Stimulated activated CD8-positive, alpha-beta memory T cell treated with anti-CD3 and anti-CD28 coated beads, Interleukin-7, amount 100 ng/mL, for 48 hours (primary cell): ENCODE data around the gene METRN.

Experiments used
- DNase-seq, 2 donors: peaks; one replicate each; pipeline ENCODE4 v3.0.0-alpha.2; 2020; ENCODE audit warnings: low read depth in 1 of 2; ENCODE audit errors: extremely low read depth in 1 of 2

METRN gene

DNA sequence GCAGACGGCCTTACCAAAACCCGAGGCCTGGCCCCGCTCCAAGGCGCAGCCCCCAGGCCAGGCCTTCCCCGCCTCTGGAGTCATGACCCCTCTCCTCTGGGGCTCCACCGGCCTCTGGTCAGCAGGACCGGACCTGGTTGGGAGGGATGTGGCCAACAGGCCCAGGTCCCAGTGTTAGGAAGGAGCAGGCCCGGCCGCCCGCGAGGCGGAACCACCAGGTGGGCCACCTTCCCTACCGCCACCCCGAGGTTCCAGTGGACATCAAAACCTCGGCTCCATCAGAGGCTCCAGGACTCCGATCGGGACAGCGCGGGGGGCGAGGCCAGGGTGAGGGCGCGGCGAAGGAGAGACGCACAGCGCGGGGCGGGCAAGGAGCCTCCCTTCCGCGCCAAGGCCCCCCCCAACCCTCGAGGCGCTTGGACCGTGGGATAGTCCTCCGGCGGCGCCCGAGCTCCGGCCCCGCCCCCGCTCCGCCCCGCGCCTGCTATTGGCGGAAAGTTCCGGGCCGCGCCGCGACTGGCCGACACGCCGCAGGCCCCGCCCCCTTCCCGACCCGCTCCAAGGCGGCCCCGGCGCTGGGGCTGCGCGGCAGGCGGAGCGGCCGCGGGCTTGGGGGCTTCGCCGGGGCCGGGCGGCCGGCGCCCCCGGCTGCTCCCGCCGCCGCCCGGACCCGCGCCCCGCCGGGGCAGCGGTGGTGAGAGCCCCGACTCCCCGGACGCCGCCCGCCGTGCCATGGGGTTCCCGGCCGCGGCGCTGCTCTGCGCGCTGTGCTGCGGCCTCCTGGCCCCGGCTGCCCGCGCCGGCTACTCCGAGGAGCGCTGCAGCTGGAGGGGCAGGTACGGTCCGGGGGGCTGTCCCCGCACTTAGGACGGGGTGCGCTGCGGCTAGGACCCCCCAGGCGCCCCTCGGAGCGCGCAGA lies at the start of gene METRN:
TSS of gene METRN (plus strand) at position 561 of the 919 bp plus-strand sequence. CDS start at position 733, 172 bp downstream.
- peak; percentile 83 to 84 for DNase-seq

DNA sequence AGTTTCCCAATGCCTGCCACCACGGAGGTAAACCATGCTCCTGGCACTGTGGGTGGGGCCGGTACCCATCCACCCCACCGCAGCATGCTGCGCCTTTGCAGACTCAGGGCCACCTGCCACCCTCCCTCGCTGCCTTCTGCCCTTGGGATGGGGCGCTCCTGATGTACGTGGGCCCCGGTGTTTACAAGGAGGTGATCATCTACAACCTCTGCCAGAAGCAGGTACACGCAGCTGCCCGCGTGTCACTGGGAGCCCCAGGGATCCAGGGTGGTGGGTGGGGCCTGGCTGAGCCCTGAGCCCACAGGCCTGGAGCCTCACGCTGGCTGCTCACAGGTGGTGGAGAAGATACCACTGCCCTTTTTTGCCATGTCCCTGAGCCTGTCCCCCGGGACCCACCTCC lies 48.3 kb upstream of the METRN start:
- no peak for DNase-seq

DNA sequence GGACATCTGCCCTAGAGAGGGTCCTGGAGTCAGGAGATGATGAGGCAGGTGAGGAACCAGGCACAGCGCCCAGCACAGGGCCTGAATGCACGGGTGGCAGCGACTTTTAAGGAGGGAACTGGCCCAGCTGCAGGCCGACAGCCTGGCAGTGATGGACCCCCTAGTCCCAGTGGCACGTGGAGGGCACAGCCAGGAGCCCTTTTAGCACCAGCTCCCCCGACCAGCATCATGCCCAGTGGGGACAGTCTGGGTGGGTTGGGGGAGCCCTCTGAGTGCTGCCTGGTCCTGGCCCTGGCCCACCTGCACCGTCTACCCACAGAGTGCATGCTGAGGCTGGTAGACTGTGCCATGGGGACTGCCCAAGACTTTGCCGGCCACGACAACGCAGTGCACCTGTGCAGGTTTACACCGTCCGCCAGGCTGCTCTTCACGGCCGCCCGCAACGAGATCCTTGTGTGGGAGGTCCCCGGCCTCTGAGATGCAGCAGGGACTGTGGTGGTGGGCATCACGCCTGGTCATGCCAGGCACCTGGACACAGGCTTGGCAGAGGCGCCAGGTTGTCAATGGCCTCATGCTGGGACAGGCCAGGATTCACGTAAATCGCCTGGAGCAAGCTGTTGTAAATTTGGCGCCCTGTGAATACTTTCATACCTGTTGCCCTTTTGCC lies 47.7 kb upstream of the METRN start:
- DNase-seq, result no peak

DNA sequence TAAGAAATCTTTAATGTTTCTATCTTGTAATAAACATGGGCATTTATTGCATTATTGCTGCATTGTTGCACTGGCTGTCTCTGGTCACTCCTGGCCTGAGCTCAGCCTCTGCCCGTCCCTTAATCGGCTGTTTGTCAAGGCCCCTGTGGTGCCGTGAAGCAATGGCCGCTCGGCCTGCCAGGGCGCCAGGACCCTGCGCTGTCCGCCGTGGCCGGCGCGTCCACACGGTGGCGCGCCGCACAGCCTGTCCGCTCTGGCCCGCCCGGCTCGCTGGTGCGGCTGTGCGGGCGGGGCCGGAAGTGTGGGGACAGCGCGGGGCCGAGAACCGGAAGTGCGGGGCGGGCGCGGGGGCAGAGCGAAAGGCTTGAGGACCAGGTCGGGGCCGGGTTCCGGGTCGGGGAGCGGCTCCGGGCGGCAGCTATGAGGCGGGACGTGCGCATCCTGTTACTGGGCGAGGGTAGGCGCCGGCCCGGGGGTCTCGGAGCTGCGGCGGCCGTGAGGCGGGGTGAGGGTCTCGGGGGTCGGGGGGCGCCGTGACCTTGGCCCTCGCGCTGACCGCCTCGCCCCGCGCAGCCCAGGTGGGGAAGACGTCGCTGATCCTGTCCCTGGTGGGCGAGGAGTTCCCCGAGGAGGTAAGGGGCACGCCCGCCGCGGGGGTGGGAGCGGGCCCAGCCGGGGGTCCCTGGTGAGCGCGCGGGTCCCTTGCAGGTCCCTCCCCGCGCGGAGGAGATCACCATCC lies 47.0 kb upstream of the METRN start, which contains the start of gene RHOT2:
TSS of gene RHOT2 (plus strand) at position 353 of the 739 bp plus-strand sequence. CDS start at position 421, 68 bp downstream.
- DNase-seq, result peak; percentile 87 to 92

DNA sequence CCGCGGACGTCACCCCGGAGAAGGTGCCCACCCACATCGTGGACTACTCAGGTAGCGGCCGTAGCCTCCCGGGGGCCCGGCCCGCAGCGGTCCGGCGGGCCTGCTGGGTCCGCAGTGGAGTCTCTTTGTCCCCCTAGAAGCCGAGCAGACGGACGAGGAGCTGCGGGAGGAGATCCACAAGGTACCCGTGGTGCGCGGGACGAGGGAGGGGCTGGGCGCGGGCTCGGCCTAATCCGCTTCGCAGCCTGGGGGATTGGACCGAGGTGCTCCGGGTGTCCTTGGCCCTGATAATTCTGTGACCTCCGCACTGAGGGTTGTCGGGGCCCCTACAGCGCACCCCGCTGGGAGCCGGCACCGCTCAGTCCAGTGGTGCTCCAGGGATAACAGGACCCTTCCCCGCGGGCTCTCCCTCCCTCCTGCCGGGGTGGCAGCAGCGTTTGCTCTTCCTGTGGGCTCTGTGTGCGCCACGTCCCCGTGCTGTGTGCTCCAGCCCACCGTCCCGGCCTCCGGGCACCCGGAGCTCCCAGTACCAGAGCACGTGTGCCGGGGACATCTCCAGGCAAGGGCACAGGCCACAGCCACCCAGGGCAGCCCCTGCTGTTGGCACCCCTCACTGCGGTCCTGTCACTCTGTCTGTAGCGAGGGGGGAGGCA lies 46.3 kb upstream of the METRN start:
- DNase-seq, result no peak

DNA sequence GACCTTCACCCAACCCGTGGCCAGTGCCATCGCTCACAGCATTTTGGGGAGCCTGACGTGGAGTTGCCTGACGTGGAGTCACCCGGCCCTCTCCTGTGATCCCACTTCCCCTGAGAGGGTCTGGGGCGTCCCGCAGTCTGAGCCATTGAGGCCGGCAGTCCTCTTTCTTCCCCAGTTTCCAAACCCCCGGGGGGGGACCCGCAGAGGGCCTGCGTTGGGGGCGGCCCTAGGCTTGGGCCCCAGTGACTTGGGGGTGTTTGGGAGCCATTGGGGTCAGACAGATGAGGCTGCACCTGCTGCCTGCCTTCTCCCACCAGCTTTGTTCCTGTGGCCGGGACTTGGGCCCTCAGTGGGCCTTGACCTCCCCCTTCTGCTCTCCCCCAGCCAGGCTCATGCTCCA lies 45.3 kb upstream of the METRN start:
- DNase-seq, result no peak

DNA sequence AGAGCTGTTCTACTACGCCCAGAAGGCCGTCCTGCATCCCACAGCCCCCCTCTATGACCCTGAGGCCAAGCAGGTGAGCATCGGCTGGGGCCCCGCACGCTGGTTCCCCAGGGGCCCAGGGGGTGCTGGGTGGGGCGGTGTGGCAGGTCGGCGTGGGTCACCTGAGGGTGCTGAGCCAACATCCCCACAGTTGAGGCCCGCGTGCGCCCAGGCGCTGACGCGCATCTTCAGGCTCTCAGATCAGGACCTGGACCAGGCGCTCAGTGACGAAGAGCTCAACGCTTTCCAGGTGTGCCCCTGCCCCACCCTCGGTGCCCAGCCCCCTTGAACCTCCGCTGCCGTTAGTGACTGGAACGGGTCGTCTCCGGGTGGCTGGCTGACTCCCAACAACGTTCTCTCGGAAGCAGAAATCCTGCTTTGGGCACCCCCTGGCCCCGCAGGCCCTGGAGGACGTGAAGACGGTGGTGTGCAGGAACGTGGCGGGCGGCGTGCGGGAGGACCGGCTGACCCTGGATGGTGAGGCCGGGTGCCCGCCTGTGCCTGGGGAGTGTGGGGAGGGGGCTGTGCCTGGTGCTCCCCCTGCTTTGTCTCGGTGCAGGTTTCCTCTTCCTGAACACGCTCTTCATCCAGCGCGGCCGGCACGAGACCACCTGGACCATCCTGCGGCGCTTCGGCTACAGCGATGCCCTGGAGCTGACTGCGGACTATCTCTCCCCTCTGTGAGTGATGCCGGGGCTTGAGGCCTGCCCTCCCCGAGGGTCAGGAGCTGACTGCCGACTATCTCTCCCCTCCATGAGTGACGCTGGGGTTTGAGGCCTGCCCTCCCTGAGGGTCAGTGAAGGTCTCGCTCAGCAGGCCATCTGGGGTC lies 44.2 kb upstream of the METRN start:
- no peak for DNase-seq

DNA sequence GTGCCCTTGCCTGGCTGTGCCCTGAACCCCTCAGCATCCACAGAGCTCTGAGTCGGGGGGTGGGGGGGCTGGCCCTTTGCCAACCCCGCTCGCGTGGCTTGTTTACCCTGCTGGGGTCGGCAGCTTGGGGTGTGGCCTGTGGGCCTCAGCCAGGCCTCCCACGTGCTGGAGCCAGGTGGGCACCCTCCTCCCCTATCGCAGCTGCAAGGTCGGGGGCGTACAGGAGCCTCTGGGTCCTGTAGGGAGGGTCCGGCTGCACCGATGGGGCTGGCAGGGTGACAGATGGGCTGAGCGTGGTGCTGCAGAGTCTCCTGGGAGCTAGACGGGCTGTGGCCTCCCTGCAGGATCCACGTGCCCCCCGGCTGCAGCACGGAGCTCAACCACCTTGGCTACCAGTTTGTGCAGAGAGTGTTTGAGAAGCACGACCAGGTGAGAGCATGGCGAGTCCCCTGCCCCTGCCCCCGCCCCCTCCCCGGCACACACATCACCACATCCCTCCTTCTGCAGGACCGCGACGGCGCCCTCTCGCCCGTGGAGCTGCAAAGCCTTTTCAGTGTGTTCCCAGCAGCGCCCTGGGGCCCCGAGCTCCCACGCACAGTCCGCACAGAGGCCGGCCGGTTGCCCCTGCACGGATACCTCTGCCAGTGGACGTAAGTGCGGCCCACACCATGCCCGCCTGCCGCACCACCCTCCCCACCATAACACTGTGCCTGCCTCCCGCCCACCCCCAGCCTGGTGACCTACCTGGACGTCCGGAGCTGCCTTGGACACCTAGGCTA lies 43.4 kb upstream of the METRN start:
- DNase-seq, result no peak

DNA sequence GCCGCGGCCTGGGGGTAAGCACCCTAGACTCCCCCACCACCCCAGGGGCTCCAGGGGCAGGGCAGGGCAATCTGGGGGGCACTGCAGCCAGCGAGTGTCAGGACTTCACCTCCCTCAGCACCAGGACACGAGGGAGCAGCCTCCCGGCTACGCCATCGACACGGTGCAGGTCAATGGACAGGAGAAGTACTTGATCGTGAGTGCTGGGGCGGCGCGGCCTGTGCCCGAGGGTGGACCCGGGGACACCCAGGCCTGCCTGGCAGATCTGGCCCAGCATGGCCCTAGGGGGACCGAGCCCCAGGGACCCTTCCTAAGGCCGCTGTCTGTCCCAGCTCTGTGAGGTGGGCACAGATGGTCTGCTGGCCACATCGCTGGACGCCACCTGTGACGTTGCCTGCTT lies 42.5 kb upstream of the METRN start:
- DNase-seq, result no peak

DNA sequence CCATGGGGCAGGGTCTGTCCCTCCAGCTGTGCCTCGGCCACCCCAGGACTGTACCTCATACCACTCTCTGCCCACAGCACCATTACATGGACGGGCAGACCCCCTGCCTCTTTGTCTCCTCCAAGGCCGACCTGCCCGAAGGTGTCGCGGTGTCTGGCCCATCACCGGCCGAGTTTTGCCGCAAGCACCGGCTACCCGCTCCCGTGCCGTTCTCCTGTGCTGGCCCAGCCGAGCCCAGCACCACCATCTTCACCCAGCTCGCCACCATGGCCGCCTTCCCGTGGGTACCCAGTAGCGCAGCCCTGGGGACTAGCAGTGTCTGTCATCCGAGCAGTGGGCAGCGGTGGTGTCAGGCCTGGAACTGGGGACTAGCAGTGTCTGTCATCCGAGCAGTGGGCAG lies 42.1 kb upstream of the METRN start:
- no peak for DNase-seq

DNA sequence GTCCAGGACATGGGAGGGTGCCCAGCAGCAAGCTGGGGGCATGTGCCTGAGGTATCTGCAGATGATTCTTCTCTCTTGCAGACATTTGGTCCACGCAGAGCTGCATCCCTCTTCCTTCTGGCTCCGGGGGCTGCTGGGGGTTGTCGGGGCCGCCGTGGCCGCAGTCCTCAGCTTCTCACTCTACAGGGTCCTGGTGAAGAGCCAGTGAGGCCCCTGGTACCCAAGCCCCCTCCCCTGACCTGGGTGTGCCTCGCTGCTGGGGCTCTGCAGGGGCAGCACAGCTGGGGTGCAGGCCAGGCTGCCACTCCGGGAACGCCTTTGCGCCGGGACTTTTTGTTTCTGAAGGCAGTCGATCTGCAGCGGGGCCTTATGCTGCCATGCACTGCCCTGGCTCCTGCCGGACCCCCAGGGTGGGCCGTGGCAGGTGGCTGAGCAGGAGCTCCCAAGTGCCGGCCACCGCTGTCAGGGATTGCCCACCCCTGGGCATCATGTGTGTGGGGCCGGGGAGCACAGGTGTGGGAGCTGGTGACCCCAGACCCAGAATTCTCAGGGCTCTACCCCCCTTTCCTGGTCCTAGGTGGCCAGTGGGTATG lies 41.4 kb upstream of the METRN start:
- DNase-seq, result no peak

DNA sequence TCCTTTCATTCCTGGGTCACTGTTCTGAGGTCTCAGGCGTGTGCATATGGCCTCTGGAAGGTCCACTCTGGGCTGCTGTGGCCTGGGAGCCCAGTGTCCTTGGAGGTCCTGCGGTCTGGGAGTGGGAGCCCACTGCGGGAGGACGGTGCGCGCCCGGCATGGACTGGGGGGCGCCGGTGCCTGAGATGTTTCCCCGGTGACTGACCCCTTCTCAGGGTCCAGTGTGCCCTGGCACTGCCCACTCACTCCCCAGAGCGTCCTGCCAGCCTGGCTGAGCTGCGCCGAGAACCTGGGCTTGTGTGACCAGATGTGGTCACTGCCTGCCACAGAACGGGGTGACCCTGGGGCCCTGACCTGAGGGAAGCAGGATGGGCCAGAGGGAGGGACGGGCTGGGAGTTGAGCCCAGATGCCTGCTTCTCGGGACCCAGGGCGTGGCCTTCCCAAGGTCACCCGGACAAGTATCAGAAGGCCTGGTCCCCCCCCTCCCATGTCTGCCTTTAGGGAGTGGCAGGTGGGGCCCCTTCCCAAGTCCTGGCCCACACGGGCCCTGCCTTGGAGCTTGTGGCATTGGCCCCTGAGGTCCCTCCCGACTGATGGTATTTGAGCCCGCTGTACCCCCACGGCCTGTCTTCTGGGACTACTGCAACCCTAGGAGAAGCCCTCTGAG lies 40.6 kb upstream of the METRN start:
- DNase-seq, result no peak

DNA sequence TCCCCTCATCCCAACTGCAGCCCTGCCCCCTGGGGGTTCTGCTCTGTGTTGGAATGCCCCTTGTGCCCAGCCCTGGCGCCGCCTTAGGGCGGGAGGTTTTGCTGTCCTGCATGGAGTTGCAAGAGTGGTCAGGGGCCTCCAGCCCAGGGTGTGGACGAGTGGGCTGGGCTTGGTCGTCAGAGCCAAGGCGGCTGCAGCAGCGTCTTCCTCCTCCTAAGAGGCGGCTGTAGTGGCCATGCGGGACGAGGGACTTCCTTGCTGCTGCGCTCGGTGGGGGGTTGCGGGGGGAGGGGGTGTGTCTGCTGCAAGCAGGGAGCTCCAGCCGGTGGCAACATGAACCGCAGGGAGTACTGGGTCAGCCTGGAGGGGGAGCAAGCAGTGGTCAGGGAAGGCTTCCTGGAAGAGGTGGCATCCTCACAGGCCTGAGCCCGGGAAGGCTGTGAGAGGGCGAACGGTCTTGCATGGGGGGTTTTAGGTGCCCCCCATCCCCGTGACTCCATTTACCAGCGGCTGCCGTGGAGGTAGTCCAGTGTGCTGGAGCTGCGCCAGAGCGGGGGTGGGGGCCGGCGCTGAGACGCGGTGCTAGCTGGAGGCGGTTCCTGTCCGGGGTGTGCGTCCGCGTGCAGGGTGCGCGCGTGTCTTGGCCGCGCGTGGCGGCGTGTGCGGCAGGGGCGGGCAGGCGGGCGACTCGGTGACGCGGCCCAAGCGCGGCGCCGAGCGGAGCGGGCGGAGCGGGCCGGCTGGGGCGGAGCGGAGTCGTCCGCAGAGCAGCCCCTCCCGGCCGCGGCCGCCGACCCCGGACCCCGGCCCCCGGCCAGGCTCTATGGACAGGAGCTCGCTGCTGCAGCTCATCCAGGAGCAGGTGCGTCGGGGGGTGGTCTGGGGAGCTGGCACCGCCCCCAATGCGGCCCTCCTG lies 39.7 kb upstream of the METRN start, which contains the start of gene RHBDL1:
TSS of gene RHBDL1 (plus strand) at position 704 of the 916 bp plus-strand sequence. CDS start at position 824, 120 bp downstream.
- DNase-seq, result no peak

DNA sequence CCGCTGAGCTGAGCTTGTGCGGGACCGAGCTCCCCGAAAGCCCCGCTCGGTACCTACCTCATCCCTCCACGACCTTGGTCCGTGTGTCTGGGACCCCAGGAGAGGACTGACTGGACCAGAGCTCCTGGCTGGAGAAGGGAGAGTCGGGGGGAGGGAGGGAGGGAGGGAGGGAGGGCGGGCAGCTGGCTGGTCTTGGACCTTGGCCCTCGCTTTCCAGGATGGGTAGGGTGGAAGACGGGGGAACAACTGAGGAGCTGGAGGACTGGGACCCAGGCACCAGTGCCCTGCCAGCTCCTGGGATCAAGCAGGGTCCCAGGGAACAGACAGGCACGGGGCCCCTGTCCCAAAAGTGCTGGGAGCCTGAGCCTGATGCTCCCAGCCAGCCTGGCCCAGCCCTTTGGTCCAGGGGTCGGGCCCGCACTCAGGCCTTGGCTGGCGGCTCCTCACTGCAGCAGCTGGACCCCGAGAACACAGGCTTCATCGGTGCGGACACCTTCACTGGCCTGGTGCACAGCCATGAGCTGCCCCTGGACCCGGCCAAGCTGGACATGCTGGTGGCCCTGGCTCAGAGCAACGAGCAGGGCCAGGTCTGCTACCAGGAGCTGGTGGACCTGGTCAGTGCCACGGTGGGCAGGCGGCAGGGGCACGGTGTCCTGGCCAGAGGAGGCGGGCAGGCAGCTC lies 38.9 kb upstream of the METRN start:
- DNase-seq, result no peak

DNA sequence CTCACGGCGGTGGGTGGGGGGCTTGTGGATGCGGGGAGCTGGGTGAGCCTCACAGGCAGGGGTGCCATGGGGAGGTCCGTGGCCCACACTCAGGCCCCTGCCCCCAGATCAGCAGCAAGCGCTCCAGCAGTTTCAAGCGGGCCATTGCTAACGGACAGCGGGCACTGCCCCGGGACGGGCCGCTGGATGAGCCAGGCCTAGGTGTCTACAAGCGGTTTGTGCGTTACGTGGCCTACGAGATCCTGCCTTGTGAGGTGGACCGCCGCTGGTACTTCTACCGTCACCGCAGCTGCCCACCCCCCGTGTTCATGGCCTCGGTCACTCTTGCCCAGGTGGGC lies 38.4 kb upstream of the METRN start:
- no peak for DNase-seq

DNA sequence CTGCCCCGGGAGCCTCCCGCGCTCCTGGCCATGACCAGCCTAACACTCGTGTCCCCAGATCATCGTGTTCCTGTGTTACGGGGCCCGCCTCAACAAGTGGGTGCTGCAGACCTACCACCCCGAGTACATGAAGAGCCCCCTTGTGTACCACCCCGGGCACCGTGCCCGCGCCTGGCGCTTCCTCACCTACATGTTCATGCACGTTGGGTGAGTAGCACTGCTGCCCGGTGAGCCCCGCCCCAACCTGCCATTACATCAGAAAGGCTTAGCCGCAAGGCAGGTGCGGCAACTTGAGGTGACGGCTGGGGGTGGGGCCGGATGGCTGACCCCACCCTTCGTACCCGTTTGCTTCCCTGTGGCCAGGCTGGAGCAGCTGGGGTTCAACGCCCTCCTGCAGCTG lies 38.0 kb upstream of the METRN start:
- no peak for DNase-seq
